GM19438 (cell line): ENCODE measurements around the gene NCF2.

Source experiments
- ATAC-seq: cut with Tn5 transposase; IDR thresholded peaks from one replicate; pipeline ENCODE4 v1.9.1; 2021; ENCODE audit warnings: low read depth; ENCODE audit not compliant: unreplicated experiment

Gene NCF2

DNA sequence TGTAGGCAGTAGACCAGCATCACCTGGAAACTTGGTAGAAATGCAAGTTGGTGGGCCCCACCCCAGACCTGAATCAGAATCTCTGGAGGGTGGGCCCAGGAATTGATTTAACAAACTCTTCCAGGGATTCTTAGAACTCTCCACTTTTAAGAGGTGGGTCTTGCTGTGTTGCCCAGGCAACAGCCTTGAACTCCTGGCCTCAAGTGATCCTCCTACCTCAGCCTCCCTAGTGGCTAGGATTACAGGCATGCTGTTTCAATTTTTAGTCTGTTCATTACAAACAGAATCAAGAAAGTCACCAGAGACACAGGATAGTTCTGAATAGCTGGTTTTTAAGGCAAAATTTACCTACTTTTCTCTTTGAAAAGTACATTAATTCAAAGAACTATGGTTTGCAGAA is 31.2 kb downstream of the NCF2 start:
- no peak for ATAC-seq

DNA sequence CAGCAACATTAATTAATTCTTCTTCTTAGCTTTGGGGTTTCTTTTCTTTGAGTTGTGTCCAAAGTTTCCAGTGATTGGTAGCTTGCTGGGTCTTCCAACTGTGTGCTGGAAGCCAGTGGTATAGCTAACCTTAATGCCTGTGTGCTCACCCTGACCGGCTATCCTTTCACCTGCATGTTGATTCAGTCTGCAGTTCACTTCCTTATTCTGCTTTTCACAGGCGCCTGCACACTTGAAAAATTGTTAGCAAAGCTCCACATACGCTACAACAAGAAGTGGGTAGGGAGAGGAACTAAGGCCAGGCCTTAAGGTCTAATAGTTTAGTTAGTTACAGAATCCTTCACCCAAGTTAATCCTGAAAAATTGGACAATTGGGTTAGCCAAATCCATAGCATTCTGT is 35.7 kb downstream of the NCF2 start:
- no peak for ATAC-seq

DNA sequence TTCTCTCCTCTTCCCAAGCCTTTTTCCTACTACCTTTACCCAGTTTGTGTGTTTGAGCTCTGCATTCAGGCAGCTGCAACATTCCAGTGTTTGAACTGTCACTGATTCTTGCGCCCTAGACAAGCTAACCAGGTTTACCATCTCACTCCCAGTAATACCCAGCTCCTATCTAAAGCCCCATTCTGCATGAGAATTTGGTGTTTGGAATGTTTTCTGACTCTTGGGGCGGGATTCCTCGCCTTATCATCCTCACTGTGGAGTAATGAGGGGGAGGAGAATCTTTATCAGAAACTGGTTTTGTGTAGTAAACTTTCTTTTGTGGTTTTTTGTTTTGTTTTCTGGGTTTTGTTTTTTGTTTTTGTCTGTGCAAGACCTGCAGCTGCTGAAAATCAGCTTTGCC is 36.5 kb downstream of the NCF2 start:
- ATAC-seq = no peak

DNA sequence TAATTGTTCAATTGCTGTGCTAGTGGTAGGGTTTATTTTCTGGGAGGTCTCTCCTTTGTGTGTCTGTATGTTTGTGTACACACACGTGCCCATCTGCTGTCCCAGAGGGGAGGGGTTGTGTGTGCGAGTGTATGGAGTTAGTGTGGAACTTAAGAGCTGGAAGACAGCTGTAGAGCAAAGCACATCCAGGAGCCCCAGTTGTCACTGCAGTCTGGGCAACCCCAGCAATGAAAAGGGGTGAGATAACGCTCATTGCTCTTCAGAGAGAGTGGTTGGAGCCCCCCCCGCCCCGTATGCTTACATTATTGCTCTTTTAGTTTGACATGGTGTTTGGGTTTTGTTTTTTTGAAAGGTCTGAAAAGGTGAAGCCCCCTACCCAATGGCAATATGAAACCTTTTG is 36.9 kb downstream of the NCF2 start:
- no peak for ATAC-seq

DNA sequence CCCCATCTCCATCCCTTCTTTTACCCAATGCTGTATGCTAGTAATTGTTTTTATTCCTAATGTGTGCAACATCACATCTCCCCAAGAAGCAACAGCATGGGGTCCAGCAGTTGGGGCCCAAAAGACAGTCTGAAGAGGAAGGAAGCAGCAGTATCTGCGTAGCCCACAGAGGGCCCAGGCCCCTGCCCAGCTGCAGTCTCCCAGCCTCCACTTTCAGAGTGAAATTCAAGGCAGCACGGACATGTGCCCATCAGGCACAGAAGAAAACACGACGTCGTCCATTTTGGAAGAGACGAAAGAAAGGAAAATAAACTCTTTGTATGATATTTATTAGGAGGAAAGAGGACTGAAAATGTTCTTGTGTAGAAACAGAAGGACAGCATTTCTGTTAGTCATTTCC is 37.4 kb downstream of the NCF2 start:
- no peak for ATAC-seq

DNA sequence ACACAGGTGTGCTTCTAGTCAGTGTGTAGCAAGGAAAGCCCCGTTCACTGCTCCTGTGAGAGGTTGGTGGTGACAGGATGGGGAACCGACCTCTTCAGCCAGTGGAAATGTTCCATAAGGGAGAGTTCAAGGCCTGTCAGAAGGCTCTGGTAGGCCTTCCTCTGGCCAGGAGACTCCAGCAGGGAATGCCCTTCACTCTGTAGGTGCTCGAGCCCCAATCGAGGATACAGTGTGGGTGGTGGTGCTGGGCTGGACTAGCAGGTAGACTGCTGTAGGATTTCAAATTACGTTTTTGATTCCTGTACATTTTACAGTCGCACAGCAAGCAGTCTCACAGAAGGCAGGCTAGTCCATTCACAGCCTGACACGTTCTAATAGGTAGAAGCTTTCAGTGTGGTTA is 37.8 kb downstream of the NCF2 start:
- ATAC-seq = no peak

DNA sequence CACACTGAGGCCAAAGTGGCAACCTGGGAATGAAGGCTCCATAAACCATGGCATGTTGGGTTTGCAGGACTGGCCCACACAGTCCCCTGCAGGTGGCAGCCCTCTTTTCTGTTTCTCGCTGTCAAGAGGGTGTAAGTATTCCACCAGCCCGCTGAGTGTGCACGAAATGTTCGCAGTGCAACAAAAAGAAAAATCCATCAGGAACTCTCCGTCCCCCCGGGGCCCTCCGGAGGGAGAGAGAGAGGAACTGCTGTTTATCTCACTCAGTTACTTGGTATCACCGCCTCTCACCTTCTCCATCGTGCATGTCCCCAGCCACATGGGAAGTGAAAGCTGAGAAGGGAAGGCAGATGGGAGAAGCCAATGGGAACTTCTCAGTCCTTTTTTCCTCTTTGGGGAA is 38.3 kb downstream of the NCF2 start:
- no peak for ATAC-seq

DNA sequence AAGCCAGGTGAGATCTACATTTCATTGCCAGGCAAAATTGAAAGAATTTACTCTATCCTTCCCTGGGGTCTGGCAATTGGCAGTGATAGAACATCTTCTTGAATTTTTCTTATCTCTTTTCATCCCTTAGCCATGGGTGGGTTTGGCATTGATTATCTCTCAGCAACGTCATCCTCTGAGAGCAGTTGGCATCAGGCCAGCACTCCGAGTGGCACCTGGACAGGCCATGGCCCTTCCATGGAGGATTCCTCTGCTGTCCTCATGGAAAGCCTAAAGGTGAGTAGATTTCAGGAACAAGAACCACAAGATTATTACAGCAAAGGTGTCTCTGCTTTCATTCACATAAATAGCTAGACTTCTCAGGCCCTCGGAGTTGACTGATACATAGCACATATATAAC is 39.3 kb downstream of the NCF2 start:
- no peak for ATAC-seq

DNA sequence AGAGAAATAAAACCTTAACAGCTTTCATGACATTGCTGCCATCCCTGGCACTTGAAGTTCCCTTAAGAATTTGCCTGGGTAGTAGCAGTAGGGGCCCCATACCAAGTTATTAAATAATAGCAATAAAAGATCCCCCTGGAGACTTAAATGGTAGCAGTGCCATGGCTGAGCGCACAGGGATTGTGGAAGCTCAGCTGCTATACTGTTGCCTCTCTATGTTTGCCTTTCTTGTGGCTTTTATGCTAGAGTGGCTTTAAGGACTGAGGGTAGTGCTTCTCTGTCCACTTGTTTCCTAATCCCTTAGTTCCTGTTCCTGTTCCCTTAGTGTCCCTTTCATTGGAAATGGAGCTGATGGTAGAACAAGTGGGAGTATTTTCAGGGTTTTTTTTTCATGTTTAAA is 42.1 kb downstream of the NCF2 start:
- ATAC-seq = no peak

DNA sequence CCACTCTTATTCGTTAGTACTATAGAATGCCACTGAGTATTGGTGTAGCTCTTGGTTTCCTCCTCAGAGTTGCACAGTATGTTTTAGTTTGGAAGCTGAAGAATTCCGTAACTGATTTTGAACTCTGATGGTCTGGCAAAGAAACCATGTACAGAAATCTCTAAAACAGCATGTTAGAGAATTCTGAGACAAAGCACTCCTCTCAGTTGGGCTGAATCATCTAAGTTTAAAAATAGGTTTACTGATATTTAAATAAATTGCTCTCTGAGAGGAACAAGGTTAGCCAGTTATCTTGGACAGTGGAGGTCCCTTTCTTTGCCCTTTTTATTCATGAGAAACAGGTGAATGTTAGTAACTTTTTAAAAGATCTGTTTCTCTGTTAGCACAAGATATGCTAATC is 43.8 kb downstream of the NCF2 start:
- ATAC-seq = no peak

DNA sequence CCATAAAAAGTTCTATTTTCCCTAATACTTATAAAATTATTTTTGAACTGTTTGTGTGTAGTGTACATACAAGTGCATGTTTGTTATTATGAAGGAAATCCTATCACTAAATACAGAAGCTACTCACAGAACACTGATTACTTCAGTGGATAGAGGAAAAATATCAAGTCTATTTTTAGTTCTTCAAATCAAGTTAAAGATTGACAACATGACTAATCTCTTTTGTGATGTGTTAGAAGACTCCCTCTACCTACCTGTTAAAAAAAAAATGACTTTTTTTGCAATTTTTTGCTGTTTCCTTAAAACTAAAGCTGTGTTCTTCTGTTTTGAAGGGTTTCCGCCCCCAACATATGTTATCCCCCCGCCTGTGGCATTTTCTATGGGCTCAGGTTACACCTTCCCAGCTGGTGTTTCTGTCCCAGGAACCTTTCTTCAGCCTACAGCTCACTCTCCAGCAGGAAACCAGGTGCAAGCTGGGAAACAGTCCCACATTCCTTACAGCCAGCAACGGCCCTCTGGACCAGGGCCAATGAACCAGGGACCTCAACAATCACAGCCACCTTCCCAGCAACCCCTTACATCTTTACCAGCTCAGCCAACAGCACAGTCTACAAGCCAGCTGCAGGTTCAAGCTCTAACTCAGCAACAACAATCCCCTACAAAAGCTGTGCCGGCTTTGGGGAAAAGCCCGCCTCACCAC is 45.5 kb downstream of the NCF2 start:
- no peak for ATAC-seq

DNA sequence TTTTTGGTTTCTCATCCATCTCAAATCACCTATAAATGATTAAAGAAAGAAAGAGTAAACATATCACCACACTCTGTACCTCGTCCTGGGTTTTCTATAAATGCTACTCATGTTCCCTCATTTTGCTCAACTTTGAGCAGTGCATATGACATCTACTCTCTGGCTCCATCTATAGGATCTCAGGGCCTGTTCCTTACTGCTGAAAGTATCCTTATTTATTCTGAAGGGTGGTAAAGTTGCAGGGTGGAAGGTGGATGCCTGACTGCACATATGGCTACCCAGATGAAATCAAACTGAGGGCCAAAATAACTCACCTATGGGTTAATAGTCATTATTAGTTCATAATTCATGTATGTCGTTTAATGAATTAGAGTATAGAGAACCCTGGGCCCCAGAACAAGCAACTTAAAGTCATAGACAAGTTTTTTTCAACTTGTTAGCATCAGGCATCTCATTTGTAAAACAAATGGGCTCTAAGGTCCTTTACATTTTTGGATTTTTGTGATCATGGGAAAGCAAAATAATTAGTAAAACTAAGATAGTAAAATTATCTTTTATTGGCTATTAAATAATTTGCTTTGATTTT is 46.5 kb downstream of the NCF2 start:
- no peak for ATAC-seq

DNA sequence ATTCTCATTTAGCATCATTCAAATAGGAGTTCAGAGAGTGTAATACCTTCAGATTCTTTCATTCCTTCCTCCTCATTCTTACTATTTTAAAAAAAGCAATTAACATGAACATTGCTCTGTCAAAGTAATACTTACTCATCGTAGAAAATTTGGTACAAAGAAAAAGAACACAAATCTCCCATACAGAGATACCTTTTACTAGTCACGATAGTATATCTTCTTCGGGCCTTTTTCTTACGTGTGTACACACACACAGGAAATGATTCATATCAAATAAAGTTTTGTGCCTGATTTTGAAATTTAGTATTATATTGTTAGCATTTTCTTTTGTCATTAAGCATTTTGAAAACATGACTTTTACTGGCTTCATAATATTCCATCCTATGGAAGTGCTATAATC is 52.9 kb downstream of the NCF2 start:
- ATAC-seq = no peak

DNA sequence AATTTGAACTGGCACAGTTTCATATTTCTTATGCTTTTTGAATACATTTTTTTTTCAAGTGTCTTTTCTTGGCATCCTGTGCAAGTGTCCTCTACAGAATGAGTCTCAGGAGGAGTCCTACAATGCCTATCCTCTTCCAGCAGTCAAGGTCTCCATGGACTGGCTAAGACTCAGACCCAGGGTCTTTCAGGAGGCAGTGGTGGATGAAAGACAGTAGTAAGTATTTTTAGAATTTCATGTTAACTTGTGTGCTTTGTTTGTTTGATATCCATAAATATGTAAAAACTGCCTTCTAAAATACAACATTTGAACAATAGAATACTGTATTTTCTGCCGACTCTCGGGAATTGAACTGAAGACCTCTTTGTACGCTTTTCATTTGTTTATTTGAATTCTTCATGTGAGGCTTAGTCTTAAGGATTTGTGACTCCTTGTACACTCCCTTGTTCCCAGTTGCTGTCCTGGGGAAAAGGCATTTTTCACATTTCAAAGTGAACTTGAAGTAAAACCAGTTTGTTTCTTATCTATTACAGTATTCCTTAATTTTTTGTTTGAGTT is 56.6 kb downstream of the NCF2 start:
- no peak for ATAC-seq

DNA sequence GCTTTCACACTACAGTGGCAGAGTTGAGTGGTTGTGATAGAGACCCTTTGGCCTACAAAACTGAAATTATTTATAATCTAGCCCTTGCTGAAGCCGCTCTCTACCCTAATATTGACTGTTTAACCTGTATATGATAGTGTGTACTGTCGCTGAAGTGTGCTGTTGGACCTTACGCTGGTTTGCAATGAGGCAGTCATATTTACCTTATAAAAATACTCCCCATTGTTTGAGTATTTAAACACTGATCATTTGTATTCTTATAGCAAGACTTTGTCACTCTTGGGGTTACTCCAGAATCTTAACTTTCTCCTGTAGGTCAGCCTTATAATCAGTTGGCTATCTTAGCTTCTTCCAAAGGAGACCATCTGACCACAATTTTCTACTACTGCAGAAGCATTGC is 61.7 kb downstream of the NCF2 start:
- no peak for ATAC-seq

DNA sequence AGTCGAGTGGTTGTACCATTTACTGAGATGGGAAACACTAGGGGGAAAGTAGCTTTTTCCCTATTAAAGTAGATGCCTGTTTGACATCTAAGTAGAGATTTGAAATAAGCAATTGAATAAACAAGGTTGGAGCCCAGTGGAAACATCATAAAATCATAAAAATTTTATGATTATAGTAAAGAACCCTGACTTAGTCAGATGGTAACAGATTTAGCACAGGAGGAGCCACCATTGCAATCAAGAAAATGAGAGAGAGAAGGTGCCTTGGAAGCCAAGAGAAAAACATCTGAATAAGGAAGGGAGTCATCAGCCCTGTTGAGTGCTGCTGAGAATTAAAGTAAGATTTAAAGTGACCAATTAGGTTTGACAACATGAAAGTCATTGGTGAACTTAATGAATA is 68.2 kb downstream of the NCF2 start:
- no peak for ATAC-seq

DNA sequence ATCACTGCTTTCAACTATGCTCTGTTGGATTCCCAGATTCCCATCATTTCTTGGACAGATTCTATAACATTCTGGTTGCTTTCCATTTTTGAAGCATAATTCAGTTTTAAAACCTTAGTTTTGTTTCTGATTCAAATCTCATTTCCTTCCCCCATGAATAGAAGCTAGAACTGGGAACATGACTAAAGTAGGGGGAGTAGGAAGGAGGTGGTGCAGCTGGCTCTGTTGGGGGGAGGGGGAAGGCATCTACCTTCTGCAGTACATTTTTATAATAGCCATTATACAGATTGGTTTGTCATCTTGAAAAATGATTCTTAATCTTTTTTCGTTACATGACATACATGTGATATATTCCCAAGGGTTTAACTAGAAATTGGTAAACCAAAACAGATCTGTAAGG is 69.9 kb downstream of the NCF2 start:
- ATAC-seq = no peak

DNA sequence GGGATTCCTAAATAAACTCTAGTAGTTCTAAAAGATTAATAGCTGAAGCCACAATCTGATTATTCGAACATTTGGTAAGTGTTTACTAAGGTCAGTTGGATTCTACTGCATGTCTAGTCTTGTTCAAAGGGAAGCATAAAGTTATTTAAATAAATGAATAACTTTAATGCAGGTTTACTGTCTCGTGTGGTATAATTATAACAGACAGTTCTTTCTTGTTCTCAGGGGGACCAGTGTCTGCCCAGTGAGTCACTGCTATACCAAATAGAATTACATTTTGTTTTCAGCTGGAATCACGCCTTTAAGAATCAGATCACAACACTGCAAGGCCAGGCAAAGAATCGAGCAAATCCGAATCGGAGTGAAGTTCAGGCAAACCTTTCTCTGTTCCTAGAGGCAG is 72.9 kb downstream of the NCF2 start:
- ATAC-seq = no peak

DNA sequence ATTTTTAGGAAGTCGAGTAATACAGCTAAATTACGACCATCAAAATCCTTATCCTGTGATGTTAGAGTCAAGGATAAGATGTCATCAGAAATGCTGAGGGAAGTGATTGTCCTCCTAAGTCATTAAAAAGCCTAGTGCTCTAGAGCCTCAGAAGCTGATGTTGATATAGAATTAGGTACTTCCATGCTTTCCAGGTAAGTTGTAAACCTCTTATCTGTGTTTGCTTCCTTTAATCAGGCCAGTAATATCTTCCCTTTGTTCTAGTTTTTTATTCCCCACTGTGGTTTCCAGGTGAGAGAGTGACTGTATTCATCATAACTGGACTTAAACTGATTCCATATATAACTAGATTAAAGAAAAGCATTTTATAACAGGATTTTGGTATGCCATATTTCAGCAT is 73.5 kb downstream of the NCF2 start:
- no peak for ATAC-seq

DNA sequence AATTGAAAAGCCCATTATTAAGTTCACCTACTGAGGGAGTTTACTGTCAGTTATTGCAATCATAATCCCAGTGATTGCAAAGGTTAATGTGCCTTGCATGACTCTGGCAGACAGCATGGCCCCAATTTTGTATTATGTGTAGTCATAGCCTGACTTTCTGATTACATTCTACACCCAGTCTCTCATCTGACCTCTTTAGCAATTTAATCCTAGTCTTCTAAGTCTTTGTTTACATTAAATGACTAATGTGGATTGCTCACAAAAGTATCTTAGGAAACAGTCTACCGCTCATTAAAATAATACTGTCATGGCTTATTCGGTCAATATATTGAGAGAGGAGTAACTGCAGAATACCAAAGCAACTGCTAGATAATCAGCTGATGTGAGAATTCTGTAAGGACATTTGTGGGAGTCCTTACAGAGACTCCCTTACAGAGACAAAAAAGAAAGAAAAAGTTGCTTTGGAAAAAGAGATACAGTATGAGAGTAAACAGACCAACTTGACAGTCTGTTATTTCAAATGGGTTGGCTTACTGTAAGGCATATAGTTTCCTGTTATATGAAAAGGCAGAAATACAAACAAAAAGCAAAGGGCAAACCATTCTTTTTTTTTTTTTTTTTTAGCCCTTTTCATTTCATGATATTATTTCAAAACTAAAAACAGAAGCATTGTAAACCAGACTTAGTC is 75.1 kb downstream of the NCF2 start:
- no peak for ATAC-seq

DNA sequence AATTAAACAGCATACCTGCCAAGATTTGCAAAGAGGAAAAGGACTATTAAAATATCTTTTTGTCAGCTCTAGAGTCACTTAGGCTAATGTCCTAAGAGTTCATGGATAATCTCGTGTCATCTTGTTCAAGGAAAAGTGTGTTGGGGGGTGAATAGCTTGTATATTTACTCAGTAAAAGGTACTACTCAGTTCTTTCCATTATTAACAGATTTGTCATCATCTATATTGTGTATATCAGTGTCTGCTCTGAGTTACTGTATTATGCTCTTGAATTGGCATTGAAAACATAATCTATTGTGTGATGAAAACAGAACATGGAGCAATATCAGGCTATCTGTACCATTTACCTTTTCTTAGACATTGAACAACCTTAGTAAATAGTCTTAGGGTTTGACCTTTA is 76.0 kb downstream of the NCF2 start:
- ATAC-seq = no peak

DNA sequence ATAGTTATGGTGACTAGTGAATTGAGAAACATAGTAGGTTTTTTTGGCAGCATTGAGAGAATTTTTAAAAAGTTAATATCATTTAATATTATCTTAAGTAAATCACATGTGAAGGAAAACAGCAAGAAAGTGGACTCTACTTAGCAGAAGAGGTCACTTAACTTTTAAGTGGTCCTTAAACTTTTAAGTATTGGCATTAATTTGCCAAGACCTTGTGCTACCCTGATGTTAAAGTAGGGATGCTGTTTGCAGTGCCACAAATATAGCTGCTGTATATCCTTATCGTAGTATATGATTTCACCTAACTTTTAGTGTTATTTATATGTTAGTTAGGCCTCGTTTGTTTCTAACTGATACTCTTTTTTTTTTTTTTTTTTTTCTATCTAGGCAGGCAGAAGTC is 77.8 kb downstream of the NCF2 start:
- ATAC-seq = no peak
